HepG2 (cell line): ENCODE data around the gene VPS13D. TPM values are rescaled to one million over a fixed set of nuclear protein-coding genes. Genes with fewer than 3 reads are reported as not detected.

ENCODE experiments used
- AGO2 ChIP-seq: fragments of 200-400 bp; formaldehyde crosslinking; optimal IDR thresholded peaks from 2 replicates; pipeline ENCODE3; 2017; ENCODE audit warnings: mild to moderate bottlenecking, low read depth, low read length, moderate library complexity
- ATAD3A ChIP-seq: sonication (generic); formaldehyde crosslinking; IDR thresholded peaks from 2 replicates; pipeline ENCODE4 v1.4.0; 2020; ENCODE audit warnings: missing genetic modification reagents
- DMTF1 ChIP-seq: sonication (generic); formaldehyde crosslinking; IDR thresholded peaks from 2 replicates; pipeline ENCODE4 v1.4.0; 2020; ENCODE audit warnings: mild to moderate bottlenecking, missing genetic modification reagents
- ETV5 ChIP-seq: IDR thresholded peaks from 2 replicates; pipeline ENCODE4 v1.6.1; 2018; ENCODE audit warnings: missing biosample characterization, missing genetic modification reagents, inconsistent platforms, borderline replicate concordance
- HINFP ChIP-seq: sonication (generic); formaldehyde crosslinking; IDR thresholded peaks from 2 replicates; pipeline ENCODE4 v1.4.0; 2020; ENCODE audit warnings: low read depth, mild to moderate bottlenecking, missing genetic modification reagents
- LRRFIP1 ChIP-seq: sonication (generic); formaldehyde crosslinking; conservative IDR thresholded peaks from 2 replicates; pipeline ENCODE4 v1.4.0; 2020; ENCODE audit warnings: missing genetic modification reagents
- THAP11 ChIP-seq: IDR thresholded peaks from 2 replicates; pipeline ENCODE4 v1.6.1; 2016; ENCODE audit warnings: missing biosample characterization, missing genetic modification reagents
- ZNF678 ChIP-seq: sonication (generic); formaldehyde crosslinking; IDR thresholded peaks from 2 replicates; pipeline ENCODE4 v1.4.0; 2020; ENCODE audit warnings: mild to moderate bottlenecking, missing genetic modification reagents
- ZSCAN12 ChIP-seq: sonication (generic); formaldehyde crosslinking; IDR thresholded peaks from 2 replicates; pipeline ENCODE4 v1.9.0; 2021; ENCODE audit warnings: mild to moderate bottlenecking, missing genetic modification reagents
- polyA plus RNA-seq, 8 experiments: library from polyadenylated mRNA; depleted of rRNA in 3 of 8; stranded (reverse) in 7 of 8; unstranded in 1 of 8; fragments of >200 nt; fragmentation: Illumina TruSeq in 4 of 8; extraction: Trizol in 4 of 8; gene quantifications; 2 replicates each; pipeline versions ENCODE4 v1.2.1 to v1.2.3, GENCODE V29; 2011 to 2016; ENCODE audit warnings: low read depth in 4 of 8, missing spikeins in 1 of 8, mixed read lengths in 1 of 8; ENCODE audit not compliant: insufficient read depth in 1 of 8
- total RNA-seq, 5 experiments: library from RNA; depleted of rRNA; stranded (reverse); fragments of >200 nt; fragmentation: Illumina TruSeq; extraction: Trizol; gene quantifications; 2 replicates each; pipeline ENCODE4 v1.2.3, GENCODE V29; 2016; ENCODE audit warnings: low read depth in 1 of 5
- TF ChIP-seq, protein P1 (sequence below): fragments of 450-650 bp; IDR thresholded peaks from 2 replicates; pipeline ENCODE4 v1.6.1; 2017; ENCODE audit warnings: mild to moderate bottlenecking
- TF ChIP-seq, protein P2 (sequence below): sonication (generic); formaldehyde crosslinking; IDR thresholded peaks from 2 replicates; pipeline ENCODE4 v1.4.0; 2020; ENCODE audit warnings: mild to moderate bottlenecking, missing genetic modification reagents, borderline replicate concordance
- TF ChIP-seq, protein P3 (sequence below): sonication (generic); formaldehyde crosslinking; IDR thresholded peaks from 2 replicates; pipeline ENCODE4 v1.8.0; 2022; ENCODE audit warnings: mild to moderate bottlenecking, missing genetic modification reagents, moderate library complexity

Gene VPS13D
- total and polyA plus RNA-seq, 2 of the 13 experiments (the other 11 are each of a cell fraction or from before 2014, with no cell fraction given) = 8.6 to 13.9 TPM

DNA sequence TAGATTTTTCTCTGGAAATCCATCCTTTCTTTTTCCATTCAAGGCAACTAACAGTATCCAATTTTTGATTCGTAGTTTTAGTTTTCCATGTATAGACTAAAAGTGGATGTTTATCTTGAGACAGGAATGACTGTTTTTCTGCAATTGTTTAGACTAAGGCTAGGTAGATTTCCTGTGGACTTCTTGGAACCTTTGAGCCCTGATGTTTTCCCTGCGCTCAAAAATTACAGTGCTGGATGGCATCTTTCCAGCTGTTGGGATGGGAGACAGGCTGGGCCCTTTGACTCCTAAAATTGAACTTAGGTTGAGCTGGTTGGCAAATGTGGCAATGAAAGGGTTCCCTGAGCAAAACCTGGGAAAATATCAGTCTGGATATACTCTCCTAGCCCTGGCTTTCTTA lies 207.8 kb downstream of the VPS13D start (continued):
- TF ChIP-seq THAP11 = 0 out of 2 replicates have a peak, but pooled peaks have one; percentile 10
- no peak for TF ChIP-seq DMTF1 (CRISPR knock-in tag)
- no peak for TF ChIP-seq ZNF678
- TF ChIP-seq, protein P1, sequence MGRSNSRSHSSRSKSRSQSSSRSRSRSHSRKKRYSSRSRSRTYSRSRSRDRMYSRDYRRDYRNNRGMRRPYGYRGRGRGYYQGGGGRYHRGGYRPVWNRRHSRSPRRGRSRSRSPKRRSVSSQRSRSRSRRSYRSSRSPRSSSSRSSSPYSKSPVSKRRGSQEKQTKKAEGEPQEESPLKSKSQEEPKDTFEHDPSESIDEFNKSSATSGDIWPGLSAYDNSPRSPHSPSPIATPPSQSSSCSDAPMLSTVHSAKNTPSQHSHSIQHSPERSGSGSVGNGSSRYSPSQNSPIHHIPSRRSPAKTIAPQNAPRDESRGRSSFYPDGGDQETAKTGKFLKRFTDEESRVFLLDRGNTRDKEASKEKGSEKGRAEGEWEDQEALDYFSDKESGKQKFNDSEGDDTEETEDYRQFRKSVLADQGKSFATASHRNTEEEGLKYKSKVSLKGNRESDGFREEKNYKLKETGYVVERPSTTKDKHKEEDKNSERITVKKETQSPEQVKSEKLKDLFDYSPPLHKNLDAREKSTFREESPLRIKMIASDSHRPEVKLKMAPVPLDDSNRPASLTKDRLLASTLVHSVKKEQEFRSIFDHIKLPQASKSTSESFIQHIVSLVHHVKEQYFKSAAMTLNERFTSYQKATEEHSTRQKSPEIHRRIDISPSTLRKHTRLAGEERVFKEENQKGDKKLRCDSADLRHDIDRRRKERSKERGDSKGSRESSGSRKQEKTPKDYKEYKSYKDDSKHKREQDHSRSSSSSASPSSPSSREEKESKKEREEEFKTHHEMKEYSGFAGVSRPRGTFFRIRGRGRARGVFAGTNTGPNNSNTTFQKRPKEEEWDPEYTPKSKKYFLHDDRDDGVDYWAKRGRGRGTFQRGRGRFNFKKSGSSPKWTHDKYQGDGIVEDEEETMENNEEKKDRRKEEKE = no peak
- TF ChIP-seq HINFP (CRISPR knock-in tag) = no peak
- TF ChIP-seq AGO2 = no peak
- no peak for TF ChIP-seq ATAD3A (CRISPR knock-in tag)
- TF ChIP-seq, protein P2, sequence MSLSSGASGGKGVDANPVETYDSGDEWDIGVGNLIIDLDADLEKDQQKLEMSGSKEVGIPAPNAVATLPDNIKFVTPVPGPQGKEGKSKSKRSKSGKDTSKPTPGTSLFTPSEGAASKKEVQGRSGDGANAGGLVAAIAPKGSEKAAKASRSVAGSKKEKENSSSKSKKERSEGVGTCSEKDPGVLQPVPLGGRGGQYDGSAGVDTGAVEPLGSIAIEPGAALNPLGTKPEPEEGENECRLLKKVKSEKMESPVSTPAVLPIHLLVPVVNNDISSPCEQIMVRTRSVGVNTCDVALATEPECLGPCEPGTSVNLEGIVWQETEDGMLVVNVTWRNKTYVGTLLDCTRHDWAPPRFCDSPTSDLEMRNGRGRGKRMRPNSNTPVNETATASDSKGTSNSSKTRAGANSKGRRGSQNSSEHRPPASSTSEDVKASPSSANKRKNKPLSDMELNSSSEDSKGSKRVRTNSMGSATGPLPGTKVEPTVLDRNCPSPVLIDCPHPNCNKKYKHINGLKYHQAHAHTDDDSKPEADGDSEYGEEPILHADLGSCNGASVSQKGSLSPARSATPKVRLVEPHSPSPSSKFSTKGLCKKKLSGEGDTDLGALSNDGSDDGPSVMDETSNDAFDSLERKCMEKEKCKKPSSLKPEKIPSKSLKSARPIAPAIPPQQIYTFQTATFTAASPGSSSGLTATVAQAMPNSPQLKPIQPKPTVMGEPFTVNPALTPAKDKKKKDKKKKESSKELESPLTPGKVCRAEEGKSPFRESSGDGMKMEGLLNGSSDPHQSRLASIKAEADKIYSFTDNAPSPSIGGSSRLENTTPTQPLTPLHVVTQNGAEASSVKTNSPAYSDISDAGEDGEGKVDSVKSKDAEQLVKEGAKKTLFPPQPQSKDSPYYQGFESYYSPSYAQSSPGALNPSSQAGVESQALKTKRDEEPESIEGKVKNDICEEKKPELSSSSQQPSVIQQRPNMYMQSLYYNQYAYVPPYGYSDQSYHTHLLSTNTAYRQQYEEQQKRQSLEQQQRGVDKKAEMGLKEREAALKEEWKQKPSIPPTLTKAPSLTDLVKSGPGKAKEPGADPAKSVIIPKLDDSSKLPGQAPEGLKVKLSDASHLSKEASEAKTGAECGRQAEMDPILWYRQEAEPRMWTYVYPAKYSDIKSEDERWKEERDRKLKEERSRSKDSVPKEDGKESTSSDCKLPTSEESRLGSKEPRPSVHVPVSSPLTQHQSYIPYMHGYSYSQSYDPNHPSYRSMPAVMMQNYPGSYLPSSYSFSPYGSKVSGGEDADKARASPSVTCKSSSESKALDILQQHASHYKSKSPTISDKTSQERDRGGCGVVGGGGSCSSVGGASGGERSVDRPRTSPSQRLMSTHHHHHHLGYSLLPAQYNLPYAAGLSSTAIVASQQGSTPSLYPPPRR (CRISPR knock-in tag) = no peak
- TF ChIP-seq, protein P3, sequence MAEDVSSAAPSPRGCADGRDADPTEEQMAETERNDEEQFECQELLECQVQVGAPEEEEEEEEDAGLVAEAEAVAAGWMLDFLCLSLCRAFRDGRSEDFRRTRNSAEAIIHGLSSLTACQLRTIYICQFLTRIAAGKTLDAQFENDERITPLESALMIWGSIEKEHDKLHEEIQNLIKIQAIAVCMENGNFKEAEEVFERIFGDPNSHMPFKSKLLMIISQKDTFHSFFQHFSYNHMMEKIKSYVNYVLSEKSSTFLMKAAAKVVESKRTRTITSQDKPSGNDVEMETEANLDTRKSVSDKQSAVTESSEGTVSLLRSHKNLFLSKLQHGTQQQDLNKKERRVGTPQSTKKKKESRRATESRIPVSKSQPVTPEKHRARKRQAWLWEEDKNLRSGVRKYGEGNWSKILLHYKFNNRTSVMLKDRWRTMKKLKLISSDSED (CRISPR knock-in tag) = no peak
- no peak for TF ChIP-seq ZSCAN12 (CRISPR knock-in tag)
- peak; percentile 48; the same call in 1 of the 2 replicates for TF ChIP-seq ETV5 (CRISPR knock-in tag)
- no peak for TF ChIP-seq LRRFIP1
